ENCODE data around the gene KDM2B. TPM values are rescaled to one million over a fixed set of nuclear protein-coding genes. Genes with fewer than 3 reads are reported as not detected.

The KDM2B gene
- total and polyA plus RNA-seq, 10 of the 15 experiments (the other 5 are each of a cell fraction or from before 2014, with no cell fraction given) = 13.6 to 124 (median 40.4) TPM

- H3K9me3 ChIP-seq (replicated peaks; ENCODE audit: control insufficient read depth, insufficient read depth, low read length) = no peaks in the 10 kb centered on the region; the same call in 2 of the 3 replicates
- ChIA-PET POLR2A (interaction anchor here (1.0 to 1.6 kb wide), 3 partner anchors 10 to 16 kb away, joined by 4 to 5 read pairs (median 5); no protein-coding TSS in a partner anchor), SMC1A (ENCODE audit: uncharacterized antibody, unreplicated experiment) (interaction anchor here (0.7 to 3.4 kb wide), 11 partner anchors 11 to 387 kb away, joined by 3 to 31 read pairs (median 3); partner anchors contain the start of gene ANAPC5), CTCF (interaction anchor here (0.6 to 6.3 kb wide), 38 partner anchors 10 to 438 kb away, joined by 3 to 90 read pairs (median 4); partner anchors contain the start of genes ANAPC5 and RNF34), RAD21 (ENCODE audit: unreplicated experiment) (interaction anchor here (0.7 to 2.4 kb wide), 13 partner anchors 11 to 1456 kb away, joined by 3 to 21 read pairs (median 3); no protein-coding TSS in a partner anchor)
- no peaks in the 10 kb centered on the region for H3K4me1 ChIP-seq (ENCODE audit: control insufficient read depth, insufficient read depth, low read length)
- peak; percentile 95 for ATAC-seq
- H3K27ac ChIP-seq (ENCODE audit: control insufficient read depth, insufficient read depth) = no peak overlapping the region
- H4K20me1 ChIP-seq (ENCODE audit: control insufficient read depth, insufficient read depth) = no peaks in the 10 kb centered on the region; the same call in 1 of the 2 replicates
- BruUV-seq (replicated peaks) = no TSS peak
- peak; percentile 69 for FAIRE-seq
- intact Hi-C loops (cut with micrococcal nuclease; ENCODE audit: unreplicated experiment) = loop anchor here (1.0 kb wide), 2 partner anchors 91 to 108 kb away; partner anchors contain the start of gene ANAPC5
- no peak overlapping the region for H3K4me3 ChIP-seq
- in situ Hi-C loops (cut with MboI) = loop anchor here (25.0 kb wide), 1 partner anchor 106 kb away; no protein-coding TSS in a partner anchor
- WGBS (ENCODE audit: insufficient coverage, insufficient replicate concordance, low lambda C conversion rate, missing lambda C conversion rate) = 29% methylated on average over 16 of the region's 20 CpGs
- H3K27me3 ChIP-seq (replicated peaks in 1 of 2; ENCODE audit: control insufficient read depth in 2 of 2, insufficient read depth in 2 of 2, low read length in 1 of 2) = no peaks in the 10 kb centered on the region
- H3K9ac ChIP-seq (ENCODE audit: control insufficient read depth, insufficient read depth, low read length) = no peak overlapping the region
- no peak for DNase-seq (ENCODE audit: low read depth, low spot score)
- no peak overlapping the region for H2AFZ ChIP-seq (ENCODE audit: control insufficient read depth, low read depth, low read length)
- no peaks in the 10 kb centered on the region for H3K79me2 ChIP-seq (ENCODE audit: control insufficient read depth, insufficient read depth, low read length)
- no peak overlapping the region for H3K4me2 ChIP-seq (ENCODE audit: control insufficient read depth, insufficient read depth)
- H3K36me3 ChIP-seq (ENCODE audit: control insufficient read depth in 2 of 2, insufficient read depth in 2 of 2, low read length in 1 of 2) = peaks cover 31 to 57% of the 10 kb centered on the region in 2 experiments
- TF ChIP-seq KAT2A (conservative IDR thresholded peaks at IDR 0.05; ENCODE audit: control insufficient read depth, low read depth, low read length) = no peak
- no peak for TF ChIP-seq BCLAF1 (IDR thresholded peaks at IDR 0.05)
- TF ChIP-seq PAX8 (IDR thresholded peaks at IDR 0.05) = no peak
- no peak for TF ChIP-seq ATF7 (IDR thresholded peaks at IDR 0.05; ENCODE audit: low read depth)
- peak in 1 of 2 experiments; percentile 78; a peak in 2 of 3 replicates for TF ChIP-seq EGR1 (IDR thresholded peaks at IDR 0.05; ENCODE audit: borderline replicate concordance in 1 of 2, low read depth in 2 of 2, low read length in 2 of 2)
- TF ChIP-seq ZNF217 (IDR thresholded peaks at IDR 0.05) = no peak
- peak; percentile 76 for TF ChIP-seq RAD21 (IDR thresholded peaks at IDR 0.05; ENCODE audit: insufficient read depth, low read depth, low read length)
- peak; percentile 83 for TF ChIP-seq SMC3 (IDR thresholded peaks at IDR 0.05; ENCODE audit: borderline replicate concordance, low read length)
- 0 out of 2 replicates have a peak, but pooled peaks have one; percentile 19 for TF ChIP-seq POLR2AphosphoS5 (IDR thresholded peaks at IDR 0.05; ENCODE audit: low read length)
- peak; percentile 76 to 92 (median 84) for TF ChIP-seq CTCF (IDR thresholded peaks at IDR 0.05 in 2 of 3, conservative IDR thresholded peaks at IDR 0.05 in 1 of 3; ENCODE audit: control insufficient read depth in 2 of 3, extremely low read depth in 1 of 3, insufficient read depth in 1 of 3, low read depth in 3 of 3, low read length in 3 of 3)
- peak; percentile 57; the same call in 1 of the 2 replicates for TF ChIP-seq YY1 (IDR thresholded peaks at IDR 0.05; ENCODE audit: low read depth, low read length)
- TF ChIP-seq IKZF1 (conservative IDR thresholded peaks at IDR 0.05) = 0 out of 2 replicates have a peak, but pooled peaks have one; percentile 25
- no peak for TF ChIP-seq TAF1 (IDR thresholded peaks at IDR 0.05; ENCODE audit: borderline replicate concordance, low read depth, low read length)
- TF ChIP-seq ZNF274 (IDR thresholded peaks at IDR 0.05; ENCODE audit: insufficient read depth, insufficient read length) = no peak
- 0 out of 2 replicates have a peak, but pooled peaks have one; percentile 30 for TF ChIP-seq RELB (IDR thresholded peaks at IDR 0.05; ENCODE audit: low read depth)
Observed at GRCh38 chr12:121443193-121443870, 137.5 kb downstream of the KDM2B start.

All from GM12878 (cell line).